Keratinocyte (primary cell): ENCODE measurements around the gene HERC2.

Source experiments
- EZH2 ChIP-seq: IDR thresholded peaks from one replicate; pipeline ENCODE4 v1.6.1; 2012; ENCODE audit warnings: inconsistent platforms, mild to moderate bottlenecking, low read length, moderate library complexity
- TF ChIP-seq, protein P1 (sequence below), 3 experiments: IDR thresholded peaks in 1 of 3; conservative IDR thresholded peaks in 1 of 3; optimal IDR thresholded peaks in 1 of 3; 2 replicates in 2 of 3; 3 replicates in 1 of 3; pipeline versions ENCODE3 to v1.5.1; 2011; ENCODE audit warnings: low read length in 3 of 3, mild to moderate bottlenecking in 3 of 3, moderate library complexity in 2 of 3, control low read depth in 1 of 3, inconsistent platforms in 1 of 3; ENCODE audit not compliant: insufficient read depth in 2 of 3; ENCODE audit errors: extremely low read depth in 1 of 3

DNA sequence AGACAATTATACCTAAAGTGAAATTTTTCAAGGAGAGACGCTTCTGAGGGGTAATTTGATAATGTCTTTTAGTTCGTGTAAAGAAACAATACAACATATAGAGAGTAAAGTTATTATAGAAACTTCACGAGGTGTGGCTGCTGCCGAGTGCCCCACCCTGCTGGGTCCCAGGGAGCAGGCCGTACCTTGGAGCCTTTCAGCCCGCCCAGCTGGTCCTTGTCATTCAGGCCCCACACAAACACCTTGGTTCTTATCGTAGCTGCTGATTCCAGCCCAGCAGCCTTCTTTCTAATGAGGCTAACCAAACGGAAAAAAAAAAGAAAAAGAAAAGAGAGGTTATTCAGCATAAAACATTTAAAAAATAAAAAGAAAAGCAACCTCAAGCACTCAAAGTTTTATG lies 139.8 kb downstream of the HERC2 start:
- TF ChIP-seq, protein P1, sequence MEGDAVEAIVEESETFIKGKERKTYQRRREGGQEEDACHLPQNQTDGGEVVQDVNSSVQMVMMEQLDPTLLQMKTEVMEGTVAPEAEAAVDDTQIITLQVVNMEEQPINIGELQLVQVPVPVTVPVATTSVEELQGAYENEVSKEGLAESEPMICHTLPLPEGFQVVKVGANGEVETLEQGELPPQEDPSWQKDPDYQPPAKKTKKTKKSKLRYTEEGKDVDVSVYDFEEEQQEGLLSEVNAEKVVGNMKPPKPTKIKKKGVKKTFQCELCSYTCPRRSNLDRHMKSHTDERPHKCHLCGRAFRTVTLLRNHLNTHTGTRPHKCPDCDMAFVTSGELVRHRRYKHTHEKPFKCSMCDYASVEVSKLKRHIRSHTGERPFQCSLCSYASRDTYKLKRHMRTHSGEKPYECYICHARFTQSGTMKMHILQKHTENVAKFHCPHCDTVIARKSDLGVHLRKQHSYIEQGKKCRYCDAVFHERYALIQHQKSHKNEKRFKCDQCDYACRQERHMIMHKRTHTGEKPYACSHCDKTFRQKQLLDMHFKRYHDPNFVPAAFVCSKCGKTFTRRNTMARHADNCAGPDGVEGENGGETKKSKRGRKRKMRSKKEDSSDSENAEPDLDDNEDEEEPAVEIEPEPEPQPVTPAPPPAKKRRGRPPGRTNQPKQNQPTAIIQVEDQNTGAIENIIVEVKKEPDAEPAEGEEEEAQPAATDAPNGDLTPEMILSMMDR (optimal IDR thresholded peaks at IDR 0.05 in 1 of 3, IDR thresholded peaks at IDR 0.05 in 1 of 3, conservative IDR thresholded peaks at IDR 0.05 in 1 of 3; ENCODE audit: extremely low read depth in 1 of 3, insufficient read depth in 2 of 3, low read length in 3 of 3) = no peak
- TF ChIP-seq EZH2 = no peak
